GM12878 (cell line): ENCODE results near the gene ABCF3. TPM values are rescaled to one million over a fixed set of nuclear protein-coding genes. Genes with fewer than 3 reads are reported as not detected.

Source experiments
- microRNA counts: library from miRNA; unstranded; fragments of <30 nt; microRNA quantifications from one replicate; lab custom pipeline; 2016
- microRNA-seq: library from miRNA; unstranded; fragments of <30 nt; microRNA quantifications from one replicate; pipeline ENCODE4, GENCODE V29; 2018
- polyA plus RNA-seq, 11 experiments: library from polyadenylated mRNA; depleted of rRNA in 4 of 11; unstranded in 6 of 11; stranded (reverse) in 5 of 11; fragments of >200 nt; fragmentation: Nextera tagmentation in 4 of 11; fragmentation: Illumina TruSeq in 1 of 11; extraction: Ambion mirVana in 4 of 11; extraction: Trizol in 1 of 11; gene quantifications; 1 replicate in 1 of 11; 2 replicates in 10 of 11; pipeline versions ENCODE4 v1.2.1 to v1.2.3, GENCODE V29; 2011 to 2016; ENCODE audit warnings: inconsistent platforms in 2 of 11, missing spikeins in 2 of 11, low read depth in 1 of 11
- small RNA-seq: library from RNA; depleted of rRNA; stranded (forward); fragments of <200 nt; gene quantifications from one replicate; pipeline ENCODE3, GENCODE V24; 2014
- total RNA-seq, 4 experiments: library from RNA; depleted of rRNA in 3 of 4; stranded (reverse); fragments of >200 nt in 3 of 4; fragmentation: Illumina TruSeq in 1 of 4; extraction: Trizol in 1 of 4; gene quantifications; 2 replicates each; pipeline versions ENCODE4 v1.2.1 to v1.2.3, GENCODE V29; 2013 to 2021

Gene ABCF3
- total and polyA plus RNA-seq, 10 of the 15 experiments (the other 5 are each of a cell fraction or from before 2014, with no cell fraction given): 6.1 to 71.3 (median 46.9) TPM

MicroRNA genes within 50 kb of the gene (microRNA counts, 767-probe panel; counts per million panel counts)
- microRNA hsa-miR-1224-3p (lab: Ali Mortazavi, UCI) (55.3 counts per million), microRNA hsa-miR-1224-5p (lab: Ali Mortazavi, UCI) (1,585 counts per million, percentile 60 among the panel's probes with 10 or more counts)

Small RNAs within 50 kb of the gene (microRNA-seq; reads per million reads assigned to microRNA genes)
- gene MIR1224: not detected

Small RNAs within 50 kb of the gene (small RNA-seq; reads per million reads assigned to genes)
- not detected for gene MIR1224

Other genes with a start within 250 kb of the ABCF3 start
Only the 7 nearest of the 19 such genes appear.
- gene EIF2B5, start 50.8 kb upstream of the ABCF3 start, total RNA-seq (2014; rRNA removed): 50.9 and 53.9 TPM in 2 replicates
- gene EIF2B5, start 50.8 kb upstream of the ABCF3 start, total RNA-seq (2014; rRNA removed; fragmentation: Illumina TruSeq; extraction: Trizol): 46.1 and 50.4 TPM in 2 replicates
- gene EIF2B5, start 50.8 kb upstream of the ABCF3 start, total RNA-seq (2021): 44.9 and 50.7 TPM in 2 replicates
- 49.7 and 58.5 TPM in 2 replicates for gene EIF2B5, start 50.8 kb upstream of the ABCF3 start, polyA plus RNA-seq (2011; rRNA removed)
- 53.5 and 55.9 TPM in 2 replicates for gene EIF2B5, start 50.8 kb upstream of the ABCF3 start, polyA plus RNA-seq (2014; fragmentation: Illumina TruSeq; extraction: Trizol)
- 10 to 100 TPM; 13.7 to 23.6 TPM for gene EIF2B5, start 50.8 kb upstream of the ABCF3 start, polyA plus RNA-seq (2014; fragmentation: Nextera tagmentation; extraction: Ambion mirVana)
- 65.1 and 72.4 TPM in 2 replicates for gene EIF2B5, start 50.8 kb upstream of the ABCF3 start, polyA plus RNA-seq (2014; rRNA removed)
- 10 to 100 TPM; 79.2 to 82.7 TPM for gene EIF2B5, start 50.8 kb upstream of the ABCF3 start, polyA plus RNA-seq (2016; fragmentation: Nextera tagmentation; extraction: Ambion mirVana)
- 15.6 and 19.4 TPM in 2 replicates for gene DVL3, start 30.8 kb upstream of the ABCF3 start, total RNA-seq (2014; rRNA removed)
- 8.1 and 9.1 TPM in 2 replicates for gene DVL3, start 30.8 kb upstream of the ABCF3 start, total RNA-seq (2014; rRNA removed; fragmentation: Illumina TruSeq; extraction: Trizol)
- gene DVL3, start 30.8 kb upstream of the ABCF3 start, total RNA-seq (2021): 34.3 and 39.7 TPM in 2 replicates
- gene DVL3, start 30.8 kb upstream of the ABCF3 start, polyA plus RNA-seq (2011; rRNA removed): 18.7 and 25.9 TPM in 2 replicates
- 13.8 and 19.1 TPM in 2 replicates for gene DVL3, start 30.8 kb upstream of the ABCF3 start, polyA plus RNA-seq (2014; fragmentation: Illumina TruSeq; extraction: Trizol)
- 1 to 10 TPM; 2.2 to 2.4 TPM for gene DVL3, start 30.8 kb upstream of the ABCF3 start, polyA plus RNA-seq (2014; fragmentation: Nextera tagmentation; extraction: Ambion mirVana)
- gene DVL3, start 30.8 kb upstream of the ABCF3 start, polyA plus RNA-seq (2014; rRNA removed): 33.0 and 34.0 TPM in 2 replicates
- gene DVL3, start 30.8 kb upstream of the ABCF3 start, polyA plus RNA-seq (2016; fragmentation: Nextera tagmentation; extraction: Ambion mirVana): 1 to 10 TPM; 6.8 to 9.8 TPM
- 148 and 159 TPM in 2 replicates for gene AP2M1, start 11.3 kb upstream of the ABCF3 start, total RNA-seq (2014; rRNA removed)
- gene AP2M1, start 11.3 kb upstream of the ABCF3 start, total RNA-seq (2014; rRNA removed; fragmentation: Illumina TruSeq; extraction: Trizol): 110 and 115 TPM in 2 replicates
- 180 and 191 TPM in 2 replicates for gene AP2M1, start 11.3 kb upstream of the ABCF3 start, total RNA-seq (2021)
- gene AP2M1, start 11.3 kb upstream of the ABCF3 start, polyA plus RNA-seq (2011; rRNA removed): 163 and 269 TPM in 2 replicates
- gene AP2M1, start 11.3 kb upstream of the ABCF3 start, polyA plus RNA-seq (2014; fragmentation: Illumina TruSeq; extraction: Trizol): 120 and 164 TPM in 2 replicates
- gene AP2M1, start 11.3 kb upstream of the ABCF3 start, polyA plus RNA-seq (2014; fragmentation: Nextera tagmentation; extraction: Ambion mirVana): 10 to 100 TPM; 65.6 to 68.9 TPM
- gene AP2M1, start 11.3 kb upstream of the ABCF3 start, polyA plus RNA-seq (2014; rRNA removed): 156 and 174 TPM in 2 replicates
- 100 to 1,000 TPM; 340 to 356 TPM for gene AP2M1, start 11.3 kb upstream of the ABCF3 start, polyA plus RNA-seq (2016; fragmentation: Nextera tagmentation; extraction: Ambion mirVana)
- not detected in 2 replicates for gene VWA5B2, start 43.4 kb downstream of the ABCF3 start, total RNA-seq (2014; rRNA removed)
- not detected in 2 replicates for gene VWA5B2, start 43.4 kb downstream of the ABCF3 start, total RNA-seq (2014; rRNA removed; fragmentation: Illumina TruSeq; extraction: Trizol)
- gene VWA5B2, start 43.4 kb downstream of the ABCF3 start, total RNA-seq (2021): not detected in 2 replicates
- 0.03 TPM in 1 of 2 replicates, not detected in the other for gene VWA5B2, start 43.4 kb downstream of the ABCF3 start, polyA plus RNA-seq (2011; rRNA removed)
- gene VWA5B2, start 43.4 kb downstream of the ABCF3 start, polyA plus RNA-seq (2014; fragmentation: Illumina TruSeq; extraction: Trizol): not detected in 2 replicates
- gene VWA5B2, start 43.4 kb downstream of the ABCF3 start, polyA plus RNA-seq (2014; fragmentation: Nextera tagmentation; extraction: Ambion mirVana): not detected
- not detected in 2 replicates for gene VWA5B2, start 43.4 kb downstream of the ABCF3 start, polyA plus RNA-seq (2014; rRNA removed)
- under 1 TPM in 1 of 2 experiments, not detected in 1; 0.09 TPM for gene VWA5B2, start 43.4 kb downstream of the ABCF3 start, polyA plus RNA-seq (2016; fragmentation: Nextera tagmentation; extraction: Ambion mirVana)
- 39.6 and 47.5 TPM in 2 replicates for gene ALG3, start 62.8 kb downstream of the ABCF3 start, total RNA-seq (2014; rRNA removed)
- gene ALG3, start 62.8 kb downstream of the ABCF3 start, total RNA-seq (2014; rRNA removed; fragmentation: Illumina TruSeq; extraction: Trizol): 20.9 and 21.2 TPM in 2 replicates
- 44.5 and 44.9 TPM in 2 replicates for gene ALG3, start 62.8 kb downstream of the ABCF3 start, total RNA-seq (2021)
- 15.8 and 29.0 TPM in 2 replicates for gene ALG3, start 62.8 kb downstream of the ABCF3 start, polyA plus RNA-seq (2011; rRNA removed)
- 25.5 and 36.0 TPM in 2 replicates for gene ALG3, start 62.8 kb downstream of the ABCF3 start, polyA plus RNA-seq (2014; fragmentation: Illumina TruSeq; extraction: Trizol)
- gene ALG3, start 62.8 kb downstream of the ABCF3 start, polyA plus RNA-seq (2014; fragmentation: Nextera tagmentation; extraction: Ambion mirVana): 10 to 100 TPM; 13.6 to 16.0 TPM
- 42.9 and 45.1 TPM in 2 replicates for gene ALG3, start 62.8 kb downstream of the ABCF3 start, polyA plus RNA-seq (2014; rRNA removed)
- gene ALG3, start 62.8 kb downstream of the ABCF3 start, polyA plus RNA-seq (2016; fragmentation: Nextera tagmentation; extraction: Ambion mirVana): 10 to 100 TPM; 82.9 to 84.7 TPM
- 17.8 and 19.2 TPM in 2 replicates for gene EEF1AKMT4, start 63.5 kb downstream of the ABCF3 start, total RNA-seq (2014; rRNA removed)
- gene EEF1AKMT4, start 63.5 kb downstream of the ABCF3 start, total RNA-seq (2014; rRNA removed; fragmentation: Illumina TruSeq; extraction: Trizol): 7.8 and 8.8 TPM in 2 replicates
- gene EEF1AKMT4, start 63.5 kb downstream of the ABCF3 start, total RNA-seq (2021): 10.2 and 11.9 TPM in 2 replicates
- 5.0 and 9.4 TPM in 2 replicates for gene EEF1AKMT4, start 63.5 kb downstream of the ABCF3 start, polyA plus RNA-seq (2011; rRNA removed)
- gene EEF1AKMT4, start 63.5 kb downstream of the ABCF3 start, polyA plus RNA-seq (2014; fragmentation: Illumina TruSeq; extraction: Trizol): 3.3 and 7.5 TPM in 2 replicates
- gene EEF1AKMT4, start 63.5 kb downstream of the ABCF3 start, polyA plus RNA-seq (2014; fragmentation: Nextera tagmentation; extraction: Ambion mirVana): 10 to 100 TPM; 18.7 to 19.2 TPM
- 18.7 and 19.6 TPM in 2 replicates for gene EEF1AKMT4, start 63.5 kb downstream of the ABCF3 start, polyA plus RNA-seq (2014; rRNA removed)
- 10 to 100 TPM; 23.3 to 26.8 TPM for gene EEF1AKMT4, start 63.5 kb downstream of the ABCF3 start, polyA plus RNA-seq (2016; fragmentation: Nextera tagmentation; extraction: Ambion mirVana)
- gene CAMK2N2, start 75.4 kb downstream of the ABCF3 start, total RNA-seq (2014; rRNA removed): 0.56 and 0.76 TPM in 2 replicates
- 0.32 and 0.45 TPM in 2 replicates for gene CAMK2N2, start 75.4 kb downstream of the ABCF3 start, total RNA-seq (2014; rRNA removed; fragmentation: Illumina TruSeq; extraction: Trizol)
- 1.4 and 1.9 TPM in 2 replicates for gene CAMK2N2, start 75.4 kb downstream of the ABCF3 start, total RNA-seq (2021)
- gene CAMK2N2, start 75.4 kb downstream of the ABCF3 start, polyA plus RNA-seq (2011; rRNA removed): 0.16 TPM in 1 of 2 replicates, not detected in the other
- gene CAMK2N2, start 75.4 kb downstream of the ABCF3 start, polyA plus RNA-seq (2014; fragmentation: Illumina TruSeq; extraction: Trizol): 0.17 and 0.90 TPM in 2 replicates
- under 1 TPM; 0.06 to 0.24 TPM for gene CAMK2N2, start 75.4 kb downstream of the ABCF3 start, polyA plus RNA-seq (2014; fragmentation: Nextera tagmentation; extraction: Ambion mirVana)
- 0.88 and 1.1 TPM in 2 replicates for gene CAMK2N2, start 75.4 kb downstream of the ABCF3 start, polyA plus RNA-seq (2014; rRNA removed)
- under 1 TPM in 1 of 2 experiments, not detected in 1; 0.11 TPM for gene CAMK2N2, start 75.4 kb downstream of the ABCF3 start, polyA plus RNA-seq (2016; fragmentation: Nextera tagmentation; extraction: Ambion mirVana)